Retinal pigment epithelial cell (primary cell): ENCODE results near the gene CNDP2.
"Not testable (repeated sequence)": the region's sequence is repeated elsewhere in the genome, so short reads cannot be mapped to it uniquely, and the experiment has no call there.

Experiments used
- DNase-seq: peaks from one replicate; pipeline ENCODE4 v3.0.0-alpha.2; 2010; ENCODE audit warnings: low read depth
- H3K4me3 ChIP-seq: 2 replicates; pipeline ENCODE4 v1.5.1; 2011; ENCODE audit warnings: mild to moderate bottlenecking, low read length, control low read depth, moderate library complexity
- CTCF ChIP-seq: conservative IDR thresholded peaks from 2 replicates; pipeline ENCODE4 v1.5.1; 2011; ENCODE audit warnings: low read depth, low read length, control low read depth, inconsistent platforms

The CNDP2 gene

GRCh38 chr18:74499633-74500032 is 3.5 kb downstream of the CNDP2 start:
- no peak overlapping the region for H3K4me3 ChIP-seq
- no peak for DNase-seq

GRCh38 chr18:74500372-74500771 is 4.2 kb downstream of the CNDP2 start:
- no peak overlapping the region for H3K4me3 ChIP-seq
- no peak for TF ChIP-seq CTCF
- DNase-seq: no peak

More at GRCh38 chr18:74499633-74500032, 3.5 kb downstream of the CNDP2 start:
- no peak for TF ChIP-seq CTCF

- DNase-seq, H3K4me3 ChIP-seq: not testable (repeated sequence)
Observed at GRCh38 chr18:74500774-74501173, 4.6 kb downstream of the CNDP2 start.

GRCh38 chr18:74501386-74501785 is 5.2 kb downstream of the CNDP2 start:
- TF ChIP-seq CTCF: no peak
- DNase-seq: no peak
- no peak overlapping the region for H3K4me3 ChIP-seq

- DNase-seq: no peak
- H3K4me3 ChIP-seq: no peak overlapping the region
- no peak for TF ChIP-seq CTCF
Observed at GRCh38 chr18:74503137-74503536, 7.0 kb downstream of the CNDP2 start.

- H3K4me3 ChIP-seq: no peak overlapping the region
- no peak for TF ChIP-seq CTCF
- no peak for DNase-seq
Observed at GRCh38 chr18:74505776-74506175, 9.6 kb downstream of the CNDP2 start.

GRCh38 chr18:74506448-74507084 is 10.4 kb downstream of the CNDP2 start:
- no peak overlapping the region for H3K4me3 ChIP-seq
- no peak for TF ChIP-seq CTCF
- DNase-seq: no peak
